ENCODE measurements around the gene GPBP1. TPM values are rescaled to one million over a fixed set of nuclear protein-coding genes. Genes with fewer than 3 reads are reported as not detected.
A peak's percentile ranks its signal among the peaks of the same experiment; 100 is the strongest.
"Not testable (repeated sequence)": the region's sequence is repeated elsewhere in the genome, so short reads cannot be mapped to it uniquely, and the experiment has no call there.

GPBP1 gene
- total RNA-seq, 1 donor from 2014 or later, result 142 TPM

GRCh38 chr5:57164124-57164523 is 9.7 kb upstream of the GPBP1 start:
- no peaks in the 10 kb centered on the region for H3K27me3 Mint-ChIP-seq
- H3K36me3 Mint-ChIP-seq (ENCODE audit: low read depth), result no peaks in the 10 kb centered on the region
- no peak overlapping the region for H3K4me3 Mint-ChIP-seq
- no peak overlapping the region for H3K27ac Mint-ChIP-seq
- CTCF ChIA-PET, result no interaction called here
- no peak for ATAC-seq (ENCODE audit: low read depth)
- intact Hi-C loops (cut with micrococcal nuclease), result no loop called here
- no peaks in the 10 kb centered on the region for H3K9me3 Mint-ChIP-seq
- POLR2A ChIA-PET, result no interaction called here
- DNase-seq, result no peak
- H3K4me1 Mint-ChIP-seq, result peaks cover 6% of the 10 kb centered on the region
- no peak for TF ChIP-seq CTCF (IDR thresholded peaks at IDR 0.05)

- H3K4me1 Mint-ChIP-seq; H3K36me3 Mint-ChIP-seq (ENCODE audit: low read depth); ATAC-seq (ENCODE audit: low read depth); DNase-seq; H3K27me3 Mint-ChIP-seq; H3K4me3 Mint-ChIP-seq; POLR2A ChIA-PET; H3K27ac Mint-ChIP-seq; intact Hi-C loops (cut with micrococcal nuclease); CTCF ChIA-PET; H3K9me3 Mint-ChIP-seq: not testable (repeated sequence)
Measured at GRCh38 chr5:57165171-57165570, 8.7 kb upstream of the GPBP1 start.

GRCh38 chr5:57166276-57166675 is 7.6 kb upstream of the GPBP1 start:
- TF ChIP-seq CTCF (IDR thresholded peaks at IDR 0.05), result no peak
- no peaks in the 10 kb centered on the region for H3K27me3 Mint-ChIP-seq
- ChIA-PET CTCF (no interaction called here), POLR2A (no interaction called here)
- H3K27ac Mint-ChIP-seq, result no peak overlapping the region
- peaks cover 6% of the 10 kb centered on the region for H3K4me1 Mint-ChIP-seq
- ATAC-seq (ENCODE audit: low read depth), result no peak
- no peaks in the 10 kb centered on the region for H3K36me3 Mint-ChIP-seq (ENCODE audit: low read depth)
- no peak overlapping the region for H3K4me3 Mint-ChIP-seq
- H3K9me3 Mint-ChIP-seq, result no peaks in the 10 kb centered on the region
- intact Hi-C loops (cut with micrococcal nuclease), result no loop called here
- no peak for DNase-seq

- intact Hi-C loops (cut with micrococcal nuclease), result no loop called here
- H3K27me3 Mint-ChIP-seq, result no peaks in the 10 kb centered on the region
Measured at GRCh38 chr5:57167201-57167600, 6.7 kb upstream of the GPBP1 start.

GRCh38 chr5:57170116-57170515 is 3.7 kb upstream of the GPBP1 start:
- peaks cover 22% of the 10 kb centered on the region for H3K4me1 Mint-ChIP-seq
- H3K9me3 Mint-ChIP-seq; H3K27me3 Mint-ChIP-seq; H3K27ac Mint-ChIP-seq; DNase-seq; H3K4me3 Mint-ChIP-seq; ATAC-seq (ENCODE audit: low read depth): not testable (repeated sequence)
- ChIA-PET POLR2A (interaction anchor here (0.6 kb wide), 1 partner anchor 32 kb away, joined by 3 read pairs; no protein-coding TSS in a partner anchor), CTCF (interaction anchor here (1.3 kb wide), 1 partner anchor 33 kb away, joined by 3 read pairs; no protein-coding TSS in a partner anchor)
- H3K36me3 Mint-ChIP-seq (ENCODE audit: low read depth), result peaks cover 20% of the 10 kb centered on the region
- intact Hi-C loops (cut with micrococcal nuclease), result loop anchor here (5.0 to 10.0 kb wide), 3 partner anchors 37 to 1863 kb away; partner anchors contain the start of genes DHX29, MTREX and PLPP1

More at GRCh38 chr5:57167201-57167600, 6.7 kb upstream of the GPBP1 start:
- peaks cover under 1% of the 10 kb centered on the region for H3K36me3 Mint-ChIP-seq (ENCODE audit: low read depth)
- no peak for TF ChIP-seq CTCF (IDR thresholded peaks at IDR 0.05)
- ChIA-PET POLR2A (no interaction called here), CTCF (no interaction called here)
- ATAC-seq (ENCODE audit: low read depth), result no peak
- no peak overlapping the region for H3K4me3 Mint-ChIP-seq
- H3K9me3 Mint-ChIP-seq, result no peaks in the 10 kb centered on the region
- peaks cover 14% of the 10 kb centered on the region for H3K4me1 Mint-ChIP-seq
- DNase-seq, result no peak
- H3K27ac Mint-ChIP-seq, result no peak overlapping the region

- CTCF ChIA-PET, result no interaction called here
Measured at GRCh38 chr5:57171816-57172465, 1.9 kb upstream of the GPBP1 start.

More at GRCh38 chr5:57171816-57172465, 1.9 kb upstream of the GPBP1 start:
- intact Hi-C loops (cut with micrococcal nuclease), result loop anchor here (1.0 to 10.0 kb wide), 7 partner anchors 35 to 1999 kb away; partner anchors contain the start of genes CDC20B, DHX29, MTREX and PLPP1
- Mint-ChIP-seq H3K9me3 (no peaks in the 10 kb centered on the region), H3K27me3 (no peaks in the 10 kb centered on the region), H3K27ac (peak overlapping the region; percentile 97), H3K4me3 (peak overlapping the region; percentile 95), H3K36me3 (ENCODE audit: low read depth) (peaks cover 35% of the 10 kb centered on the region), H3K4me1 (peaks cover 28% of the 10 kb centered on the region)
- peak; percentile 25 for DNase-seq
- POLR2A ChIA-PET, result interaction anchor here (0.6 to 0.9 kb wide), 2 partner anchors 222 to 1162 kb away, joined by 3 to 4 read pairs; no protein-coding TSS in a partner anchor
- no peak for ATAC-seq (ENCODE audit: low read depth)
- TF ChIP-seq CTCF (IDR thresholded peaks at IDR 0.05), result no peak
